HG03025 (cell line): ENCODE data around the gene MEI4.
"Not testable (repeated sequence)": the region's sequence is repeated elsewhere in the genome, so short reads cannot be mapped to it uniquely, and the experiment has no call there.

Source experiments
- ATAC-seq: cut with Tn5 transposase; IDR thresholded peaks from one replicate; pipeline ENCODE4 v1.9.1; 2021; ENCODE audit warnings: mild to moderate bottlenecking, moderate library complexity; ENCODE audit not compliant: unreplicated experiment, low FRiP score

Gene MEI4

GRCh38 chr6:77674211-77674610 is 21.4 kb downstream of the MEI4 start:
- no peak for ATAC-seq

GRCh38 chr6:77678048-77678447 is 25.2 kb downstream of the MEI4 start:
- no peak for ATAC-seq

- no peak for ATAC-seq
Observed at GRCh38 chr6:77683515-77683914, 30.7 kb downstream of the MEI4 start.

GRCh38 chr6:77686931-77687330 is 34.1 kb downstream of the MEI4 start:
- ATAC-seq, result no peak

- no peak for ATAC-seq
Observed at GRCh38 chr6:77688649-77689048, 35.8 kb downstream of the MEI4 start.

DNA sequence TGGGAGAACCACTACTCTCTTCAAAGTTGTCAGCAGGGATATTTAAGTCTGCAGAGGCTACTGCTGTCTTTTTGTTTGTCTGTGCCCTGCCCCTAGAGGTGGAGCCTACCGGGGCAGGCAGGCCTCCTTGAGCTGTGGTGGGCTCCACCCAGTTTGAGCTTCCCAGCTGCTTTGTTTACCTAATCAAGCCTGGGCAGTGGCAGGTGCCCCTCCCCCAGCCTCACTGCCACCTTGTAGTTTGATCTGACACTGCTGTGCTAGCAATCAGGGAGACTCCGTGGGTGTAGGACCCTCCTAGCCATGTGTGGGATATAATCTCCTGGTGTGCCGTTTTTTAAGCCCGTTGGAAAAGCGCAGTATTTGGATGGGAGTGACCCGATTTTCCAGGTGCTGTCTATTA is 47.3 kb downstream of the MEI4 start:
- not testable (repeated sequence) for ATAC-seq

DNA sequence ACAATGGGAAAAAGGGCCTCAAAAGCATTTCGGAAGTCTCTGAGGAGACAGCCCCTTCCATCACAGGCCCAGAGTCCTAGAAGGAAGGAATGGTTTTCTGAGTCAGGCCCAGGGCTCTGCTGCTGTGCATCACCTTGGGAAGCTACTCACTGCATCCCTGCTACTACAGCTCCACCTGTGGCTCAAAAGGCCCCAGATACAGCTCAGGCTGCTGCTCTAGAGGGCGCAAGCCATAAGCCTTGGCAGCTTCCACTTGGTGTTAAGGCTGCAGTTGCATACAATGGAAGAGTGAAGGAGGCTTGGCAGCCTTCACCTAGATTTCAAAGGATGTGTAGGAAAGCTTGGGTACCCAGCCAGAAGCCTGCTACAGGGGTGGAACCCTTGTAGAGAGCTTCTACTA is 54.8 kb downstream of the MEI4 start:
- ATAC-seq, result no peak

DNA sequence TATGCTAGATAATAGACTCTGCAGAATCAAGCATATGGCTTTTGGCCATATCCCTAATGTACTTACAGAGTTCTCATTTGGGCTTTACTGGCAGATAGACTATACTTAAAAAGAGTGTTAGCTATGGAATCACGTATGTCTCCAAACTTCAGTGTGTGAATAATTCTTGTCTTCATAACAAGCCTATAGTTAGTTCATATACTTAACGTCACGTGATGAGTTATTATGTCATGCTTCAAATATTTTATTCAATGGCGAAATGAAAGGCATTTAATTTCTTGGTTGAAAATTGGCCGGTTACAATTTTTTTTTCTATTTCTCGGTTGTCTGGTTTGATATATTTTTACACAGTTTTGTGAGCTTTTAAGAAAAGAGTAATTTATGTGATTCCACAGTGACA is 62.7 kb downstream of the MEI4 start:
- ATAC-seq, result no peak

GRCh38 chr6:77716311-77716710 is 63.5 kb downstream of the MEI4 start:
- ATAC-seq, result no peak

GRCh38 chr6:77736010-77736409 is 83.2 kb downstream of the MEI4 start:
- ATAC-seq, result not testable (repeated sequence)

- no peak for ATAC-seq
Observed at GRCh38 chr6:77740380-77740779, 87.5 kb downstream of the MEI4 start.

DNA sequence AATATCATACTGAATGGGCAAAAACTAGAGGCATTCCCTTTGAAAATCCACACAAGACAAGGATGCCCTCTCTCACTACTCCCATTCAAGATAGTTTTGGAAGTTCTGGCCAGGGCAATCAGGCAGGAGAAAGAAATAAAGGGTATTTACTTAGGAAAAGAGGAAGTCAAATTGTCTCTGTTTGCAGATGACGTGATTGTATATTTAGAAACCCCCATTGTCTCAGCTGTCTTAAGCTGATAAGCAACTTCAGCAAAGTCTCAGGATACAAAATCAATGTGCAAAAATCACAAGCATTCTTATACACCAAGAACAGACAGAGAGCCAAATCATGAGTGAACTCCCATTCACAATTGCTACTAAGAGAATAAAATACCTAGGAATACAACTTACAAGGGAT is 99.3 kb downstream of the MEI4 start:
- not testable (repeated sequence) for ATAC-seq

GRCh38 chr6:77762386-77762785 is 109.5 kb downstream of the MEI4 start:
- ATAC-seq, result no peak

GRCh38 chr6:77763124-77763523 is 110.3 kb downstream of the MEI4 start:
- ATAC-seq, result no peak

- no peak for ATAC-seq
Observed at GRCh38 chr6:77764364-77764763, 111.5 kb downstream of the MEI4 start.

GRCh38 chr6:77773157-77773822 is 120.5 kb downstream of the MEI4 start:
- no peak for ATAC-seq

DNA sequence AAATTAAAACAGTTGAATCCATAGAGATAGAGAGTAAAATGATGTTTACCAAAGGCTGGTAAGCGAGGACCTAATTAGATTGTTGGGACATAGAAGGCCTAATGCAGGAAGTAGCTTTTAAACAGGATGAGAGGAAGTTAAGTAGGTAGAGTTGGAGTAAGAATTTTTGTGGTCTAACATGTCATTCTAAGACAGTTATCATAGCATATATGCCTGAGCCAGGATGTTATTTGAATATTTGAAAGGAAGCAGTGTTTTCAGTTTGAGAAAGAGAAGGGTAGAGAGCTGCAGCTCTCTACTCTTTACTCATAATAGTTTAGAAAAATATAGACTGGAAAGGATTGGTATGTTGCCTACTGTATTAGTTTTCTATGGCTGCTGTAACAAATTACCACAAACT is 121.6 kb downstream of the MEI4 start:
- ATAC-seq, result no peak

- ATAC-seq, result no peak
Observed at GRCh38 chr6:77776441-77776840, 123.6 kb downstream of the MEI4 start.

DNA sequence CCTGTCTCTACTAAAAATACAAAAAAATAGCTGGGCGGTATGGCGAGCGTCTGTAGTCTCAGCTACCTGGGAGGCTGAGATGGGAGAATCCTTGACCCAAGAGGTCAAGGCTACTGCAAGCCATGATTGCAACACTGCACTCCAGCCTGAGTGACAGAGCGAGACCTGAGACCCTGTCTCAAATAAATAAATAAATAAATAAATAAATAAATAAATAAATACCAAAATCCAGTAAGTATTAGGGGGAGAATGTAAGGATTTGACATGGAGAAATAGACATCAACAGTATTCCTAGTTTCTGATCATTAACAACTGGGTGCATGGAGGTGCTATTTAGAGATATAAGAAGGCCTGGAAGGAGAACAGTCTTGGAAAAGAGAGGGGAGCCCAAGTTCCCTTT is 125.7 kb downstream of the MEI4 start:
- no peak for ATAC-seq

DNA sequence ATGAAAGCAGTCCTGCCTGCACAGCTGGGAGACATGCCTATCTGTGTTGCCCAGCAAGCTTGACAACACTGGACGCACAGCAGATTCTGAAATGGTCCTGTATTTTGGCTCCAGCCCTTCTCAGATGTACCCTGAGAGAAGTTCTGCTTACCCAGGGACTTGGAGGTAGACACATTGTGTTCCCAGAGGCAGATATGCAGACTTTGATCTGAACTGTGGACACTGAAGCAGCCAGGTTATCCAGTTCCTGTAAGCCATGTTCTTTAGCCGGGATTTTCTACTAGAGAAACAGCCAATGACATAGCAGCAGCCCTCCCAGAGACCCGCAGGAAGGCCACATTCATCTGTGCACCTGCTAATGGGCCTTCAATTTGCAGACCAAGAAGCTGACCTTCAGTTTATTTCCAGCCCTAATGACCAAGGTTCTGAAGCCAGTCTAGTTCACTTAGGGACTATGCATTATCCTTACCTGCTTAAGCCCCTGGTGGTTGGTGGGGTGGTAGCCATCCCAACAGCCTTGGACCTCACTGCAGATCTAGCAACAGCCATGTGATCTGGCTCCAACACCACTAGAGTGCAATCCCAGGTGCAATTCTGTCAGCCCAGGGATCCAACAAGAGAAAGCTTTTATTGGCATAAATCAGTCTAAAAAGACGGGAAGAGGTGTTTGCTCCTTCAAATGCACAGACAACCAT is 134.2 kb downstream of the MEI4 start:
- no peak for ATAC-seq

GRCh38 chr6:77796824-77797809 is 144.3 kb downstream of the MEI4 start:
- ATAC-seq, result no peak
